ENCODE results near the gene APOBEC3A. TPM values are rescaled to one million over a fixed set of nuclear protein-coding genes. Genes with fewer than 3 reads are reported as not detected.

The APOBEC3A gene
- not detected in 2 replicates for total RNA-seq

GRCh38 chr22:38957046-38957770 is at the start of gene APOBEC3A:
TSS of gene APOBEC3A (plus strand) at chr22:38957609. CDS start at chr22:38957692, 83 bp downstream.

GRCh38 chr22:38981992-38982927 is 24.9 kb downstream of the APOBEC3A start, which contains the start of gene APOBEC3B:
TSS of gene APOBEC3B (plus strand) at chr22:38982347. CDS start at chr22:38982454, 107 bp downstream.

Other genes with a start within 250 kb of the APOBEC3A start
- 78.4 and 134 TPM in 2 replicates for gene SUN2, start 201.6 kb upstream of the APOBEC3A start, total RNA-seq
- 13.5 and 17.5 TPM in 2 replicates for gene DNAL4, start 163.5 kb upstream of the APOBEC3A start, total RNA-seq
- gene NPTXR, start 113.6 kb upstream of the APOBEC3A start, total RNA-seq: 0.32 and 0.46 TPM in 2 replicates
- 28.3 and 31.6 TPM in 2 replicates for gene CBX6, start 85.4 kb upstream of the APOBEC3A start, total RNA-seq
- gene APOBEC3B, start 24.7 kb downstream of the APOBEC3A start, total RNA-seq: 2.3 and 3.5 TPM in 2 replicates
- 1.3 and 1.7 TPM in 2 replicates for gene APOBEC3C, start 56.6 kb downstream of the APOBEC3A start, total RNA-seq
- 1.4 and 1.9 TPM in 2 replicates for gene APOBEC3D, start 63.5 kb downstream of the APOBEC3A start, total RNA-seq
- gene APOBEC3F, start 83.3 kb downstream of the APOBEC3A start, total RNA-seq: 4.5 and 5.2 TPM in 2 replicates
- gene APOBEC3G, start 119.7 kb downstream of the APOBEC3A start, total RNA-seq: 2.9 and 17.6 TPM in 2 replicates
- gene APOBEC3H, start 139.6 kb downstream of the APOBEC3A start, total RNA-seq: 0.32 TPM in 1 of 2 replicates, not detected in the other
- gene CBX7, start 195.1 kb downstream of the APOBEC3A start, total RNA-seq: 1.3 and 3.2 TPM in 2 replicates

Data from epithelial cell of umbilical artery (primary cell).